Psoas muscle (tissue), 8 donors: ENCODE data around the gene BID. TPM values are rescaled to one million over a fixed set of nuclear protein-coding genes. Genes with fewer than 3 reads are reported as not detected.
A peak's percentile ranks its signal among the peaks of the same experiment; 100 is the strongest.
"Not testable (repeated sequence)": the region's sequence is repeated elsewhere in the genome, so short reads cannot be mapped to it uniquely, and the experiment has no call there.

ENCODE experiments used
- ATAC-seq, 4 donors: fragments of 200-7000 bp; cut with Tn5 transposase; one replicate each; pipeline ENCODE4 v1.9.1; 2020; ENCODE audit warnings: moderate library complexity in 3 of 4, mild to moderate bottlenecking in 2 of 4
- DNase-seq, 2 donors: peaks; one replicate each; pipeline ENCODE4 v3.0.0-alpha.2; 2020
- H3K27ac ChIP-seq: fragments of 200-600 bp; one replicate; pipeline ENCODE4 v1.8.0; 2022
- H3K27me3 ChIP-seq, 3 donors: fragments of 200-600 bp in 1 of 3; one replicate each; pipeline versions ENCODE4 v1.6.1 to v1.8.0; 2013 to 2022; ENCODE audit warnings: low read length in 2 of 3, mild to moderate bottlenecking in 2 of 3, moderate library complexity in 1 of 3; ENCODE audit not compliant: insufficient read depth in 3 of 3
- H3K36me3 ChIP-seq, 2 donors: fragments of 200-600 bp in 1 of 2; one replicate each; pipeline versions ENCODE4 v1.6.1 to v1.8.0; 2013 to 2022; ENCODE audit warnings: low read depth in 1 of 2, mild to moderate bottlenecking in 1 of 2, moderate library complexity in 1 of 2; ENCODE audit not compliant: insufficient read depth in 1 of 2
- H3K4me1 ChIP-seq: fragments of 200-600 bp; one replicate; pipeline ENCODE4 v1.8.0; 2022
- H3K4me3 ChIP-seq: fragments of 200-600 bp; one replicate; pipeline ENCODE4 v1.8.0; 2022; ENCODE audit warnings: mild to moderate bottlenecking
- H3K9me3 ChIP-seq: fragments of 200-600 bp; one replicate; pipeline ENCODE4 v1.8.0; 2022
- WGBS, 3 donors: extraction: QIAGEN DNeasy Blood & Tissue Kit; methylation state at CpG; one replicate each; pipeline versions ENCODE4 v1.1.6 to v1.1.7; 2013; 5-methylcytosine and 5-hydroxymethylcytosine counted together
- intact Hi-C, 2 donors: fragments of 100-400 bp; cut with DNase I; formaldehyde crosslinking; loops; one replicate each; pipeline versions ENCODE4 v1.11.0 to v1.14.2; 2022
- polyA plus RNA-seq, 3 donors: library from polyadenylated mRNA; stranded (reverse); fragments of 200-250 nt; gene quantifications; one replicate each; pipeline ENCODE4 v1.2.3, GENCODE V29; 2013
- total RNA-seq, 4 donors: library from RNA; stranded (reverse); fragmentation: NEBNext Ultra II Directional in 2 of 4; extraction: Animal tissue kit (Norgen Biotek cat#: 25700) in 2 of 4; gene quantifications; one replicate each; pipeline versions ENCODE4 v1.2.1 to v1.2.4, GENCODE V29; 2021 to 2023
- TF ChIP-seq, protein P1 (sequence below): fragments of 200-600 bp; IDR thresholded peaks from one replicate; pipeline ENCODE4 v1.8.0; 2022; ENCODE audit warnings: antibody characterized with exemption
- donor health status: healthy with polysubstance abuse.
- donor health status: DM: no; HTN: no; CAD: no; lungs with moderate emphysema.
- donor health status: Bipolar disorder and iron deficiency.
- donor health status: healthy.
- donor health status: DM: yes; HTN: yes; CAD: no.
- donor health status: DM: no; HTN: no; CAD: no.
- donor health status: DM: no; HTN: no; CAD: no.
- donor health status: DM: yes; HTN: yes; CAD: no.

BID gene
- total and polyA plus RNA-seq, 7 donors = 5.6 to 27.4 (median 9.9) TPM

DNA sequence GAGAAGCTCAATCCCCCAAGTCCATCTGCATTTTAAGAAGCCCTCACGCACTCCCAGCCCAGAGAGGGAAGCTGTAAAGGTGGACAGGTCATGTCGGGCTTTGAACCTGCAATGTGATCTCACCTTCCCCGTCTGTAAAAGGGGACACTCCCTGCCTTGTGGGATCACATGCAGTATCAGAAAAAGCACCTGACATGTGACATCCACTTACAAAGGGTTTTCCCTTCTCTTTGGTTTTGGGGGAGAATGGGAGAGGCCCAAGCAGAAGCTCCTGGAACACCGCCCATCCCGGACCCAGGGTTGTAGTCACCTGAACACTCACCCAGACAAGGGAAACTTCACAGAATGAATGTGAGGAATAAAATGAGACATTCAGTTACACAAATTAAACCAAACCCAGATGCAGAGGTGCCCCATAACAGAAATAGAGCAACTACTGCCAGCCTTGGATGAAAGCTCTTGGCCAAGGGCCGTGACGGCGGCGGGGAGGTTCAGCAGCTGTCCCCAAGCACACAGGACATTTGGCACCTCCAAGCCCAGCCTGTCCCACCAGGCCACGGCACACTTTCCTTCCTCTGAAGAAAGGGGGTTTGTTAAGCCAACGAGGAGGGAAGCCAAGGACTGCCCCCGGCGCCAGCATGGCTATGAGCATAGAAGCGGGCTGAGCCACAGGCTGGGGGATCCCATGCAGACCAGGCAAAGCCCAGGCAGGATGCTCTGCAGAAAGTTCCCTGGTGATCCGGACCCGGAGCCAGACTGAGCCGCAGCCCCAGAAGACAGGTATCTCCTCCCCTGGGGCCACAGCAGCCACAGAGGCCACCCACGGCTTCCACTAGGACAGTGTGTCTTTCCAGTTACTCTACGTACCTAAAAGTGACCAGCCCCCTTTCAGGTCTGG lies 3.8 kb downstream of the BID start:
- TF ChIP-seq, protein P1, sequence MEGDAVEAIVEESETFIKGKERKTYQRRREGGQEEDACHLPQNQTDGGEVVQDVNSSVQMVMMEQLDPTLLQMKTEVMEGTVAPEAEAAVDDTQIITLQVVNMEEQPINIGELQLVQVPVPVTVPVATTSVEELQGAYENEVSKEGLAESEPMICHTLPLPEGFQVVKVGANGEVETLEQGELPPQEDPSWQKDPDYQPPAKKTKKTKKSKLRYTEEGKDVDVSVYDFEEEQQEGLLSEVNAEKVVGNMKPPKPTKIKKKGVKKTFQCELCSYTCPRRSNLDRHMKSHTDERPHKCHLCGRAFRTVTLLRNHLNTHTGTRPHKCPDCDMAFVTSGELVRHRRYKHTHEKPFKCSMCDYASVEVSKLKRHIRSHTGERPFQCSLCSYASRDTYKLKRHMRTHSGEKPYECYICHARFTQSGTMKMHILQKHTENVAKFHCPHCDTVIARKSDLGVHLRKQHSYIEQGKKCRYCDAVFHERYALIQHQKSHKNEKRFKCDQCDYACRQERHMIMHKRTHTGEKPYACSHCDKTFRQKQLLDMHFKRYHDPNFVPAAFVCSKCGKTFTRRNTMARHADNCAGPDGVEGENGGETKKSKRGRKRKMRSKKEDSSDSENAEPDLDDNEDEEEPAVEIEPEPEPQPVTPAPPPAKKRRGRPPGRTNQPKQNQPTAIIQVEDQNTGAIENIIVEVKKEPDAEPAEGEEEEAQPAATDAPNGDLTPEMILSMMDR = no peak
- no peaks in the 10 kb centered on the region for H3K27me3 ChIP-seq
- peaks cover 9% of the 10 kb centered on the region for H3K4me1 ChIP-seq
- no peaks in the 10 kb centered on the region for H3K36me3 ChIP-seq
- WGBS, 3 donors = 46 to 56% (median 52%) methylated on average over 19 of the region's 19 CpGs
- ATAC-seq = peak; percentile 26 to 65 (median 62)
- no peak overlapping the region for H3K27ac ChIP-seq
- H3K4me3 ChIP-seq = no peak overlapping the region
- H3K9me3 ChIP-seq = no peaks in the 10 kb centered on the region
- intact Hi-C loops = no loop called here
- DNase-seq = no peak

DNA sequence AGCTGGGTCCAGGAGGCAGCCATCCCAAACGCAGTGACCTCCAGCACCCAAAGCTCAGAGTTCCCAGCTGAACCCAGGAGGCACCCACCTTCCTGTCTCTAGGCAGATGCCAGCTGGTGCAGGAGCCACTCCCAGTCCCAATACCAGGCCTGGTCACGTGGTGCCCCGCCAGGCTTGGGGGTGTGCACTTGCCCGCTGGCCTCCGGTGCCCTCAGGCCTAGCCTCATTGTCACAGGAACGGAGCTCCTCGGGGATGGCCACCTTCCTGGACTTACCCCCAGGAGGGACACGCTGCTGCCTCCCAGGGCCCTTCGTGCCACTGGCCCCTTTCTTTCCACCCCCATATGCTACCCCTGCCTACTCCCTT lies 4.6 kb downstream of the BID start:
- peaks cover 9% of the 10 kb centered on the region for H3K4me1 ChIP-seq
- intact Hi-C loops = no loop called here
- DNase-seq (no peak), ATAC-seq (peak in 3 of 4 donors; percentile 35 to 63 (median 35))
- no peaks in the 10 kb centered on the region for H3K9me3 ChIP-seq
- 67 to 88% (median 68%) methylated on average over 7 to 9 of the region's 9 CpGs for WGBS, 3 donors
- no peak overlapping the region for H3K4me3 ChIP-seq
- TF ChIP-seq, protein P1 = no peak
- H3K27ac ChIP-seq = no peak overlapping the region
- H3K36me3 ChIP-seq = no peaks in the 10 kb centered on the region
- no peaks in the 10 kb centered on the region for H3K27me3 ChIP-seq

DNA sequence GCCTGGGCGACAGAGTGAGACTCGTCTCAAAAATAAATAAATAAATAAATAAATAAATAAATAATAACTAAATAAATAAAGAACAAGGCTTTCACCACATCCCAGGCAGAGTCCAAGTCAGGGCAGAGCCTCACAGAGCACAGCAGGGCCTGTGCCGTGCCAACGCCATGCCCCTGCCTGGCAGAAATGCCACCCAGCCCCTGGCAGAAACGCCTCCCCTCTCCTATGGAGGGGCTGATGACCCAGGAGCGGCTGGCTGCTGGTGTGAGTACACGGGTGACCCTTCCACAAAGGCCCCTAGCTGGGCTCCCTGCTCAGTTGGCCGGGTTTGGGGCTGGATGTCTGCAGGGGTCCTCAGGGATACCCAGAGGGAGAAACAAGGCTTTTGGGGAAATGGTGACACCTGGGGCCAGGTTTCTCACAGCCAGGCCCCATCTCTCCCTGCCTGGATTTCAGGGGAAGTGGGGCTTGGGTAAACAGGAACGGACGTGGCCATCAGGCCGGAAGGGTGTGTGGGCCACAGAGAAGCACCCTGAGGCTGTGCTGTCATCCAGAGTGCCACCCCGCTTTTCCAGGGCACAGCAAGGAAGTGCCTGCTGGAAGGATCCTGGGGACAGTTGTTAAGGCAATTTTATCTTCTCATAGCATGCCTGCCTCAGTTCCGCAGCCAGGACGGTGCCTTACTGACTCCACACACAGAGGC lies 5.1 kb downstream of the BID start:
- Histone ChIP-seq H3K27ac (no peak overlapping the region), H3K4me3 (no peak overlapping the region), H3K36me3 (no peaks in the 10 kb centered on the region), H3K27me3 (no peaks in the 10 kb centered on the region), H3K9me3 (no peaks in the 10 kb centered on the region), H3K4me1 (peaks cover 9% of the 10 kb centered on the region)
- 85 to 92% (median 85%) methylated on average over 13 to 14 of the region's 14 CpGs for WGBS, 3 donors
- ATAC-seq = no peak
- intact Hi-C loops = no loop called here
- TF ChIP-seq, protein P1 = no peak
- DNase-seq = no peak

GRCh38 chr22:17767233-17768065 lies 6.8 kb downstream of the BID start:
- no peaks in the 10 kb centered on the region for H3K27me3 ChIP-seq
- no peak overlapping the region for H3K4me3 ChIP-seq
- H3K4me1 ChIP-seq = no peaks in the 10 kb centered on the region
- ATAC-seq = no peak
- TF ChIP-seq, protein P1 = no peak
- no peak overlapping the region for H3K27ac ChIP-seq
- DNase-seq = no peak
- H3K9me3 ChIP-seq = no peaks in the 10 kb centered on the region
- no peaks in the 10 kb centered on the region for H3K36me3 ChIP-seq
- WGBS, 3 donors = 94 to 96% (median 94%) methylated on average over 14 of the region's 14 CpGs
- intact Hi-C loops = no loop called here

DNA sequence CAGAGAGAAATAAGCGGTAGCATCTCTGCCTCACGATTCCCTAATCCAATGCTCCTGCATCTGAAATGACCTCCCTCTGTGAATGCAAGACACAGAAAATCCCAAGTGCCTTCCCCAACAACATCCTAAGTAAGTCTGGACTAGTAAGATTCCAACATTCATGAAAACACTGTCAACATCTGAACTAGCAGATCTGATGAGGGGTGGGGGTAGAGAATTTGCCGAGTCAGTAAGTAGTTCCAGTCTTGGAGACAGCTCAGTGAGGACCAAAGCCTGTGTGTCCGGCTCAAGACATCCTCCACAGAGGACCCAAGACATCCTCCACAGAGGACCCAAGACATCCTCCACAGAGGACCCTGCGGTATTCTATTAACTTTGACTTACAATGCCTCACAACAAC lies 9.4 kb downstream of the BID start:
- ATAC-seq, H3K27ac ChIP-seq, H3K27me3 ChIP-seq, H3K9me3 ChIP-seq, H3K36me3 ChIP-seq, H3K4me3 ChIP-seq, intact Hi-C loops, H3K4me1 ChIP-seq, DNase-seq: not testable (repeated sequence)
- 90 to 93% (median 90%) methylated on average over 5 of the region's 5 CpGs for WGBS, 3 donors
